ENCODE measurements around the gene CASKIN1. TPM values are rescaled to one million over a fixed set of nuclear protein-coding genes. Genes with fewer than 3 reads are reported as not detected.
"Not testable (repeated sequence)": the region's sequence is repeated elsewhere in the genome, so short reads cannot be mapped to it uniquely, and the experiment has no call there.

CASKIN1 gene
- total RNA-seq, 6 donors from 2014 or later: 0.06 to 1.0 (median 0.15) TPM; not detected in 3

GRCh38 chr16:2204416-2205103, 8.2 kb upstream of the CASKIN1 start:
- ATAC-seq (ENCODE audit: low FRiP score in 2 of 2) (no peak), DNase-seq (no peak)
- Histone ChIP-seq H3K36me3 (peaks cover 0 to 31% (median 28%) of the 10 kb centered on the region in 4 donors), H3K27me3 (no peaks in the 10 kb centered on the region), H3K27ac (peak overlapping the region; percentile 92 to 98 (median 97)), H3K4me1 (peaks cover 14 to 20% (median 15%) of the 10 kb centered on the region in 4 donors), H3K9me3 (no peaks in the 10 kb centered on the region), H3K4me3 (peak overlapping the region; percentile 60 to 86 (median 66))
- TF ChIP-seq POLR2A (IDR thresholded peaks at IDR 0.05) (no peak), POLR2AphosphoS5 (IDR thresholded peaks at IDR 0.05) (no peak), EP300 (IDR thresholded peaks at IDR 0.05) (no peak), CTCF (IDR thresholded peaks at IDR 0.05) (no peak)
- 81 to 88% methylated on average over 13 of the region's 13 CpGs for WGBS, 2 donors

GRCh38 chr16:2203119-2203688, 6.8 kb upstream of the CASKIN1 start:
- not testable (repeated sequence) for H3K27me3 ChIP-seq; H3K27ac ChIP-seq; H3K4me3 ChIP-seq; DNase-seq; ATAC-seq (ENCODE audit: low FRiP score in 2 of 2); H3K9me3 ChIP-seq
- WGBS, 2 donors: 93 to 97% methylated on average over 7 to 8 of the region's 8 CpGs
- H3K36me3 ChIP-seq: peaks cover 0 to 17% (median 15%) of the 10 kb centered on the region in 4 donors
- H3K4me1 ChIP-seq: peaks cover 14 to 20% (median 15%) of the 10 kb centered on the region in 4 donors

- TF ChIP-seq POLR2A (IDR thresholded peaks at IDR 0.05) (no peak), CTCF (IDR thresholded peaks at IDR 0.05) (no peak), POLR2AphosphoS5 (IDR thresholded peaks at IDR 0.05) (no peak), EP300 (IDR thresholded peaks at IDR 0.05) (no peak)
- Histone ChIP-seq H3K9me3 (no peaks in the 10 kb centered on the region), H3K27me3 (peaks cover 0 to 20% (median 16%) of the 10 kb centered on the region in 4 donors), H3K36me3 (no peaks in the 10 kb centered on the region), H3K4me1 (peaks cover 12 to 21% (median 17%) of the 10 kb centered on the region in 4 donors), H3K4me3 (no peak overlapping the region), H3K27ac (no peak overlapping the region)
- WGBS, 2 donors: 81 to 86% methylated on average over 4 to 6 of the region's 6 CpGs
- no peak for ATAC-seq (ENCODE audit: low FRiP score in 2 of 2)
- DNase-seq: no peak
Observed at GRCh38 chr16:2200313-2200712, 3.9 kb upstream of the CASKIN1 start.

GRCh38 chr16:2199621-2200139, 3.3 kb upstream of the CASKIN1 start:
- H3K27ac ChIP-seq: no peak overlapping the region
- no peaks in the 10 kb centered on the region for H3K9me3 ChIP-seq
- no peaks in the 10 kb centered on the region for H3K36me3 ChIP-seq
- DNase-seq (peak in 1 of 2 donors; percentile 62), ATAC-seq (ENCODE audit: low FRiP score in 2 of 2) (no peak)
- 62% methylated on average over 9 of the region's 14 CpGs; no CpG with 5 or more reads in 1 of the 2 donors for WGBS, 2 donors
- TF ChIP-seq POLR2AphosphoS5 (IDR thresholded peaks at IDR 0.05) (no peak), POLR2A (IDR thresholded peaks at IDR 0.05) (no peak), CTCF (IDR thresholded peaks at IDR 0.05) (no peak), EP300 (IDR thresholded peaks at IDR 0.05) (no peak)
- no peak overlapping the region for H3K4me3 ChIP-seq
- H3K4me1 ChIP-seq: peaks cover 13 to 23% (median 16%) of the 10 kb centered on the region in 4 donors
- peaks cover 0 to 27% (median 20%) of the 10 kb centered on the region in 4 donors for H3K27me3 ChIP-seq

- WGBS, 2 donors: 83 to 100% methylated on average over 4 to 5 of the region's 5 CpGs
- no peak for TF ChIP-seq EP300 (IDR thresholded peaks at IDR 0.05)
- TF ChIP-seq CTCF (IDR thresholded peaks at IDR 0.05): no peak
- no peak overlapping the region for H3K27ac ChIP-seq
- peaks cover 11 to 20% (median 14%) of the 10 kb centered on the region in 4 donors for H3K4me1 ChIP-seq
- H3K36me3 ChIP-seq: no peaks in the 10 kb centered on the region
- H3K4me3 ChIP-seq: no peak overlapping the region
- peaks cover 0 to 28% (median 21%) of the 10 kb centered on the region in 4 donors for H3K27me3 ChIP-seq
- ATAC-seq (ENCODE audit: low FRiP score in 2 of 2) (no peak), DNase-seq (no peak)
- no peaks in the 10 kb centered on the region for H3K9me3 ChIP-seq
Observed at GRCh38 chr16:2199095-2199494, 2.7 kb upstream of the CASKIN1 start.
